Activated CD4-positive, alpha-beta T cell treated with anti-CD3 and anti-CD28 coated beads for 48 hours (primary cell): Measurements from ENCODE around the gene SNX32.

Experiments used
- DNase-seq: peaks from one replicate; pipeline ENCODE4 v3.0.0-alpha.2; 2020

The SNX32 gene

GRCh38 chr11:65887723-65888162 lies 54.0 kb downstream of the SNX32 start:
- peak; percentile 49 for DNase-seq

DNA sequence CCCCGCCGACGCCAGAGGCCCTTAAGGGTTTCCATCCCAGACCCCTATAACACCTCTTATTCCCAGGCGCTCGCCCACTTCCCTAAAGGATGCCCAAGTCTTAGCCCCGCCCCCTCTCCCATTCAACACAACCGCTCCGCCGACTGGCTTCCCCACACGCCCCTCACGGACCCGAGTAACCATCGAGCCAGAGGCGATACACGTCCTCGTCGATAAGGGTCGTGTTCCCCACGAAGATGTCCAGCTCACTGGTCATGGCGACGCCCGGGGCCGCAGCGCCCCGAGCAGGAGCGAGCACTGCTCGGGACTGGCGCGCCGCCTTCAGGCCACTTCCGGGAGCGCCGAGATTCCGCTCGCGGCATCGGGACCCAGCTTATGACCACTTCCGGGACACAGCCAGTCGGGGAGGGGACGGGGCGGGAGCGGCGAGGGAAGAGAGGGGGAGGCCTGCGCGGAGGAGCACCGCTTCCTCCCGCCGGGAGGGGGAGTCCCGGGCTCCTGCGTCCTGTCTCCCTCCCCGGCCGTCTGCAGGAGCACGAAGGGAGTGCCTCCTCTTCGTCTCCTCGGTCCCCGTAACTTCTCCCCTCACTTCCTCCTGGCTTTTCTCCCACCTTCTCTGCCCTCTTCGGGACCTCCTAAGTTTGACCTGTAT lies 54.5 kb downstream of the SNX32 start, which contains the start of gene FIBP:
Gene FIBP, minus strand, starts transcription at position 309 of the 652 bp plus-strand sequence. Its CDS starts 53 bp downstream, at position 256.
- peak; percentile 98 for DNase-seq

GRCh38 chr11:65890324-65891218 lies 56.8 kb downstream of the SNX32 start, which contains the start of gene CCDC85B:
CCDC85B (plus strand) TSS chr11:65890673; CDS start chr11:65890784, 111 bp downstream.
- DNase-seq = peak; percentile 99

- DNase-seq = peak; percentile 54
Observed at GRCh38 chr11:65891219-65892136, 57.7 kb downstream of the SNX32 start.

DNA sequence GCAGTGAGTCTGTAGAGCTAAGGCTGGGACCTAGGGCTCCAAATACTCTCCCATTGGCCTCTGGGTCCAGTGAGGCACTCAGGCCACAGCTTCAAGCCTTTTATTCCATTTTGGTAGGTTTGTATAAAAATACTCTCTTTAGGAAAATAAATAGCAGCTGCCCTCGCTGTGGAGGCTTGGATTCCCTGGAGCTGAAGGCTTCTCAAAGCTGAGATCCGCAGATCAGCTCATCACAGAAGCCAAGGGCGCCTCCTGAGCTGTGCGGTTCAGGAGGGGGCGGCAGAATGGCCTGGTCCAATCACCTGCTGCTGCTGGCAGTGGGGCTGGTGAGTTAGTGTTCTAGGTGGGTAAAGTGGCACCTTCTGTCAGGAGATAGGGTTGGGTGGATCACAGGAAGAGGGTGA lies 58.4 kb downstream of the SNX32 start:
- DNase-seq = peak; percentile 67

GRCh38 chr11:65892661-65893317 lies 59.0 kb downstream of the SNX32 start:
- peak; percentile 23 for DNase-seq

GRCh38 chr11:65894034-65894591 lies 60.4 kb downstream of the SNX32 start:
- DNase-seq = peak; percentile 51

DNA sequence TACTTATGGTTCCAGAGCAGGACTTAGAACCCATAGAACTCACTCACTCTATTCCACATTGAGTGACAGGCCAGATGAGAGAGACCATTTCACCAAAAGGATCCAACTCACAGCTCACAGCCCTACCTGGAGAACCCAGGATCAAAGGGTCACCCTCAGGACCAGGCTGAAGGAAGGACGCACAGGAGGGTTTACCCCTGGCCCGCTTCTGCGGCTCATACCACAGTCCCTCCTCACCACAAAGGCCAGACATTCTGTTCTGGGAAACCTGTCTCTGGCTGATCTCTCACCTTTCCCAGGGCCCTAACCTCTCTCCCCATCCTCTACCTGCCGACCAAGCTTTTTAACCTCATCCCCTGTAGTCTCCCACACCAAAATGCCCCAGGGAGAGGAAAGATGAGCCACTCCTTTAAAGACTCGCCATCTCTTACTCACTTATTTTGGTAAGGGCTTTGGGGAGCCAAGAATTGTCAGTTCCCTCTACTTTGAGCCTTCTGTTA lies 61.8 kb downstream of the SNX32 start:
- DNase-seq = peak; percentile 4

- peak; percentile 35 for DNase-seq
Observed at GRCh38 chr11:65896034-65896999, 62.6 kb downstream of the SNX32 start.

GRCh38 chr11:65897020-65897471 lies 63.3 kb downstream of the SNX32 start:
- DNase-seq = no peak

GRCh38 chr11:65898656-65899355 lies 65.0 kb downstream of the SNX32 start:
- DNase-seq = no peak

DNA sequence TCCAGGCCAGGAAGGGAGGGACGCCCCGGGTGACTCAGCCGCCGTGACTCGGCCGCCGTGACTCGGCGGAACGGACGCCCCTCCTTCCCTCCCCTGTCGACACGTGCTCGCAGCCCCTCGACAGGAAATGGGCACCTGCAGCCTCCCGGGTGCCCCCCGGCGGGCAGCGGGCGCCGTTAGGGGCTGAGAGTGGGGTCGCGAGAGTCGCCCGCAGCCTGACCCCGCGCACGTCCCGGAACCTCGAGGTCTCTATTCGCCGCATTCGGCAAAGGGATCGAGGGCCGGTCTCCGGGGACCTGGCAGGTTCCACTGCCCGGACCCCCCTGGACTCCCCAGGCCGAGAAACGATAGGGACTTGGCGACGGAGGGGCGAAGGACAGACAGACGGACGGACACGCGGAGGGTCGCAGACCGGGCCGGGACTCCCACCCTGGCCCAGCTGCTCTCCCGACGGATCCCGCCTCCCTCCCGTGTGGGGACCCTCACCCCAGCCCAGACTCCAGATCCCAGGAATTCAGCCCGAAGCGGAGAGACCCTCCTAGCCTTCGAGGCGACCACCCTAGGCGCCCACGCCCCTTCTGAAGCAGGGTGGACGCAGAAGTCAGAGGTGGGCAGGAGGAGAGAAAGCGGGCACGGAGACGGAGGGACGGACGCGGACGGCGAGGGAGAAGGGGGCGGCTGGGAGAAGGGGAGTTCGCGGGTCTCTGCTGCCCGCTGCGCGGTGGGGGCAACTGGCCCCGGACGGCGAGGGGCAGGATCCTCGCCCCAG lies 65.8 kb downstream of the SNX32 start:
- peak; percentile 87 for DNase-seq

DNA sequence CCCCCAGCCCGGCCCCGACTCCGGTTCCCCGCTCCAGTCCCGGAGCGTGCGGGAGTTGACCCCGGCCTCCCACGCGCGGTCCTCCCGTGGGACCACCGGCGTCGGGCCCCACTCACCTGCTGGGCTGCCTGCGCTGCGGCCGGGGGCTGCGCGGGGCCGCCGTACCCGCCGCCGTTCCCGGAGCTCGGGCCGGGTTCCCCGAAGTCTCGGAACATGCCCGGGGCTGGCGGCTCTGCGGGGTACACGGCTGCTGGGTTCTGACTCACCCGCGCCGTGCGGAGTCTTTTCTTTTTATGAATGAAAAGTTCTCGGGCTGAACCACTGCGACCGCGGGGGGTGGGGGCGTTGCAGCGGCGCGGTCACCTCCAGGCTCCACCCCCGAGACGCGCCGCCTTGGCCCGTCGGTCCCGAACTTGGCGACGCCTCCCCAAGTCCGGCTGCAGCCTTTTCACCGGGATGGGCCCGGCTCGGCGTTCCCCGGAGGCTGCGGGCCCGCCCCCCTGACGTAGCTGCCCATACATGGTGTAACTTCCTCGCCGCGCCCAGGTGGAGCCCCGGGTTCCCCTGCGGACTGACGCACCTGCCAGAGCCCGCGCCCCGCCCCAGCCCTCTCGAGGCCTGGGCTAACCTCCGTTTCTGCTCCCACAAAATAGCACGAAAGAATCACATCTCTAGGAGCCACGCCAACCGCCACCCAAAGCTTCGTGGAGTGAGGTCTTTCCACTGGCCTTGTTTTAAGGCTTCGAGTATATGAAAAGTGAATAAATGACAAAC lies 66.5 kb downstream of the SNX32 start, which contains the start of gene FOSL1:
Gene FOSL1, minus strand, starts transcription at position 264 of the 774 bp plus-strand sequence. Its CDS starts 49 bp downstream, at position 215.
- DNase-seq = peak; percentile 96

- DNase-seq = no peak
Observed at GRCh38 chr11:65900899-65901180, 67.1 kb downstream of the SNX32 start.

DNA sequence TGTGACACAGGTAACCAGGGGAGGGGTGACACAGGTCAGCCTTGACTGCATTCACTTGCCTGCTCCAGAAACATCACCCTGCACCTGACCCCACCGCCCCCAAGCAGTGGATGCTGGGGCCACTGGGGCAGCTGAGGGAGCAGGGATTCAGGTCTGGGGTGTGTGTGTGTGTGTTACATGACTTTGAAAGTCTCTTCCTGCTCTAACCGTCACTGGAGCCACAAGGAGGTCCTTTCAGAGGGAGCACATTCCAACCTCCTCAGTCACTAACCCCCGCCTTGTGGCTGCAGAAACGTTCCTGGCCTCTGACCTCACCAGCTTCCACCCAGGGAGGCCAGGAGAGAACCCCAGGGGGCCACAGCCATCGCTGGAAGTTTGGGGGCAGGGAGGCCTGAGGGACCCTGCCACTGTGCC lies 69.3 kb downstream of the SNX32 start:
- no peak for DNase-seq
